DMS79 (cell line): ENCODE data around the gene KLHL26.

Source experiments
- DNase-seq: peaks from one replicate; lab custom pipeline; 2025; lab: John Stamatoyannopoulos, UW

The KLHL26 gene

GRCh38 chr19:18647371-18647767, 10.5 kb downstream of the KLHL26 start:
- DNase-seq: no peak

GRCh38 chr19:18647807-18648206, 11.0 kb downstream of the KLHL26 start:
- no peak for DNase-seq

- no peak for DNase-seq
Observed at GRCh38 chr19:18648973-18649315, 12.1 kb downstream of the KLHL26 start.

GRCh38 chr19:18649371-18650020, 12.7 kb downstream of the KLHL26 start:
- no peak for DNase-seq

- DNase-seq: no peak
Observed at GRCh38 chr19:18650021-18650390, 13.2 kb downstream of the KLHL26 start.

GRCh38 chr19:18650468-18651041, 13.7 kb downstream of the KLHL26 start:
- no peak for DNase-seq

- no peak for DNase-seq
Observed at GRCh38 chr19:18651300-18651699, 14.5 kb downstream of the KLHL26 start.

- no peak for DNase-seq
Observed at GRCh38 chr19:18651733-18652132, 14.9 kb downstream of the KLHL26 start.

- DNase-seq: no peak
Observed at GRCh38 chr19:18653853-18654252, 17.0 kb downstream of the KLHL26 start.

GRCh38 chr19:18654469-18654868, 17.6 kb downstream of the KLHL26 start:
- DNase-seq: no peak

- no peak for DNase-seq
Observed at GRCh38 chr19:18655173-18655844, 18.5 kb downstream of the KLHL26 start.

- DNase-seq: no peak
Observed at GRCh38 chr19:18656337-18657086, 19.7 kb downstream of the KLHL26 start.

- DNase-seq: no peak
Observed at GRCh38 chr19:18657590-18658365, 20.9 kb downstream of the KLHL26 start.

GRCh38 chr19:18658366-18658855, 21.6 kb downstream of the KLHL26 start:
- DNase-seq: no peak

- DNase-seq: no peak
Observed at GRCh38 chr19:18659281-18660050, 22.6 kb downstream of the KLHL26 start.

GRCh38 chr19:18660051-18660910, 23.5 kb downstream of the KLHL26 start:
- no peak for DNase-seq

- no peak for DNase-seq
Observed at GRCh38 chr19:18660939-18661670, 24.3 kb downstream of the KLHL26 start.

GRCh38 chr19:18662972-18663732, 26.3 kb downstream of the KLHL26 start:
- DNase-seq: no peak
